BJ (cell line): ENCODE measurements around the gene GAB3. TPM values are rescaled to one million over a fixed set of nuclear protein-coding genes. Genes with fewer than 3 reads are reported as not detected.
"Not testable (repeated sequence)": the region's sequence is repeated elsewhere in the genome, so short reads cannot be mapped to it uniquely, and the experiment has no call there.

Experiments
- CTCF ChIA-PET: fragments of 350-600 bp; formaldehyde crosslinking; extraction: SDS; loops from one replicate; lab custom pipeline; 2021; ENCODE audit warnings: antibody characterized with exemption, inconsistent platforms; lab: Yijun Ruan, JAX
- POLR2A ChIA-PET: fragments of 300-600 bp; sonication (Branson Sonifier 250); formaldehyde crosslinking; extraction: SDS; loops from one replicate; lab custom pipeline; 2021; ENCODE audit warnings: antibody characterized with exemption; lab: Charles Lee
- DNase-seq: peaks from one replicate; pipeline ENCODE4 v3.0.0-alpha.2; 2011; ENCODE audit warnings: low read depth
- H3K27me3 ChIP-seq: 2 replicates; pipeline ENCODE4 v1.6.0; 2011; ENCODE audit warnings: low read length; ENCODE audit not compliant: control insufficient read depth, insufficient read depth
- H3K36me3 ChIP-seq: 2 replicates; pipeline ENCODE4 v1.5.1; 2011; ENCODE audit warnings: low read length; ENCODE audit not compliant: control insufficient read depth, insufficient read depth
- H3K4me3 ChIP-seq: 2 replicates; pipeline ENCODE4 v1.5.1; 2011; ENCODE audit warnings: low read depth, mild to moderate bottlenecking, control low read depth, low read length
- CTCF ChIP-seq: IDR thresholded peaks from 2 replicates; pipeline ENCODE4 v1.5.1; 2011; ENCODE audit warnings: low read depth, mild to moderate bottlenecking, control low read depth, inconsistent platforms, low read length, moderate library complexity; ENCODE audit not compliant: insufficient read depth
- polyA plus RNA-seq: library from polyadenylated mRNA; depleted of rRNA; stranded (reverse); fragments of >200 nt; gene quantifications from 2 replicates; pipeline ENCODE4 v1.2.3, GENCODE V29; 2011

GAB3 gene
- polyA plus RNA-seq, 1 experiment = 0.82 TPM

- Histone ChIP-seq H3K36me3 (no peaks in the 10 kb centered on the region), H3K27me3 (no peaks in the 10 kb centered on the region), H3K4me3 (no peak overlapping the region)
- ChIA-PET CTCF (interaction anchor here (1.2 kb wide), 1 partner anchor 16 kb away, joined by 3 read pairs; no protein-coding TSS in a partner anchor), POLR2A (interaction anchor here (0.9 kb wide), 1 partner anchor 31 kb away, joined by 3 read pairs; no protein-coding TSS in a partner anchor)
- no peak for DNase-seq
- no peak for TF ChIP-seq CTCF
Observed at GRCh38 chrX:154696676-154697045, 54.2 kb downstream of the GAB3 start.

GRCh38 chrX:154695911-154696675 lies 54.8 kb downstream of the GAB3 start:
- ChIA-PET CTCF (interaction anchor here (1.2 kb wide), 1 partner anchor 16 kb away, joined by 3 read pairs; no protein-coding TSS in a partner anchor), POLR2A (interaction anchor here (0.7 to 0.9 kb wide), 2 partner anchors 32 to 66 kb away, joined by 3 read pairs; partner anchors contain the start of gene DKC1)
- Histone ChIP-seq H3K27me3 (no peaks in the 10 kb centered on the region), H3K36me3 (no peaks in the 10 kb centered on the region), H3K4me3 (no peak overlapping the region)
- no peak for TF ChIP-seq CTCF
- DNase-seq = no peak

- no peak for DNase-seq
- ChIA-PET CTCF (no interaction called here), POLR2A (no interaction called here)
- TF ChIP-seq CTCF = no peak
- Histone ChIP-seq H3K27me3 (no peaks in the 10 kb centered on the region), H3K36me3 (no peaks in the 10 kb centered on the region), H3K4me3 (no peak overlapping the region)
Observed at GRCh38 chrX:154693394-154693793, 57.5 kb downstream of the GAB3 start.

GRCh38 chrX:154690438-154690837 lies 60.4 kb downstream of the GAB3 start:
- DNase-seq, H3K4me3 ChIP-seq, CTCF ChIA-PET, H3K27me3 ChIP-seq, POLR2A ChIA-PET, H3K36me3 ChIP-seq: not testable (repeated sequence)

- H3K27me3 ChIP-seq, H3K36me3 ChIP-seq, DNase-seq, CTCF ChIA-PET, H3K4me3 ChIP-seq, POLR2A ChIA-PET: not testable (repeated sequence)
Observed at GRCh38 chrX:154672084-154672483, 78.8 kb downstream of the GAB3 start.

- DNase-seq, H3K27me3 ChIP-seq, H3K36me3 ChIP-seq, POLR2A ChIA-PET, CTCF ChIA-PET, H3K4me3 ChIP-seq: not testable (repeated sequence)
Observed at GRCh38 chrX:154670848-154671247, 80.0 kb downstream of the GAB3 start.

GRCh38 chrX:154661899-154662298 lies 89.0 kb downstream of the GAB3 start:
- H3K4me3 ChIP-seq = no peak overlapping the region
- no peak for DNase-seq
- ChIA-PET POLR2A (no interaction called here), CTCF (no interaction called here)
- H3K27me3 ChIP-seq = no peaks in the 10 kb centered on the region; the same call in 1 of the 2 replicates
- H3K36me3 ChIP-seq = no peaks in the 10 kb centered on the region
- no peak for TF ChIP-seq CTCF
